Esophagus squamous epithelium (tissue), 4 donors: Measurements from ENCODE around the gene L3MBTL1.

Experiments used
- CTCF ChIP-seq, 6 experiments: fragments of 450-650 bp in 4 of 6; fragments of 200-600 bp in 2 of 6; sonication (generic) in 2 of 6; IDR thresholded peaks; one replicate each; pipeline ENCODE4 v1.5.1; 2016 to 2019; ENCODE audit warnings: antibody characterized with exemption in 6 of 6, mild to moderate bottlenecking in 4 of 6, moderate library complexity in 4 of 6
- POLR2A ChIP-seq, 4 donors: fragments of 450-650 bp; IDR thresholded peaks; one replicate each; pipeline ENCODE4 v1.6.1; 2017; ENCODE audit warnings: antibody characterized with exemption in 4 of 4, mild to moderate bottlenecking in 4 of 4, moderate library complexity in 3 of 4

GRCh38 chr20:43462660-43463526 lies 44.6 kb upstream of the L3MBTL1 start:
- TF ChIP-seq POLR2A (IDR thresholded peaks at IDR 0.05) (no peak), CTCF (IDR thresholded peaks at IDR 0.05) (no peak)
